SK-N-DZ (cell line): Measurements from ENCODE around the gene OPN3.

ENCODE experiments used
- DNase-seq: peaks from one replicate; pipeline ENCODE4 v3.0.0-alpha.2; 2015; ENCODE audit warnings: low spot score

The OPN3 gene

GRCh38 chr1:241590719-241591118 is 49.5 kb downstream of the OPN3 start:
- DNase-seq = no peak

DNA sequence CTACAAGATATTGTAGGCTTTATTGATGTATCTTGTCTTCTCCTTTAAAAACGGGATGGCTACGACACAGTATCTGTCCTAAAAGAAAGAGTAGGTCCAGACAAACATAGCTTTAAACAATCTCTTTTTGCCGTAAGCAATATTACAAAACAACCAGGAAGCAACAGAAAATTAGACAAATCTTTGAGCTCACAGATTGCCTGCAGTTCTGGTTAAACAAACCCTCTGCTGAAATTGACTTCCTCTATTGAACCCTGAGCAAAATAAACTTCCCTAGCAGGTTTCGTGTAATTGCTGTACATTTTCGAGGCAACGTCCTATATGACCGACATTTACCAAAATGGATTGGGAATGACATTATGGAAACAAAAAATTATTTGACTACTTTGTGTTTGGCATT is 50.6 kb downstream of the OPN3 start:
- no peak for DNase-seq

DNA sequence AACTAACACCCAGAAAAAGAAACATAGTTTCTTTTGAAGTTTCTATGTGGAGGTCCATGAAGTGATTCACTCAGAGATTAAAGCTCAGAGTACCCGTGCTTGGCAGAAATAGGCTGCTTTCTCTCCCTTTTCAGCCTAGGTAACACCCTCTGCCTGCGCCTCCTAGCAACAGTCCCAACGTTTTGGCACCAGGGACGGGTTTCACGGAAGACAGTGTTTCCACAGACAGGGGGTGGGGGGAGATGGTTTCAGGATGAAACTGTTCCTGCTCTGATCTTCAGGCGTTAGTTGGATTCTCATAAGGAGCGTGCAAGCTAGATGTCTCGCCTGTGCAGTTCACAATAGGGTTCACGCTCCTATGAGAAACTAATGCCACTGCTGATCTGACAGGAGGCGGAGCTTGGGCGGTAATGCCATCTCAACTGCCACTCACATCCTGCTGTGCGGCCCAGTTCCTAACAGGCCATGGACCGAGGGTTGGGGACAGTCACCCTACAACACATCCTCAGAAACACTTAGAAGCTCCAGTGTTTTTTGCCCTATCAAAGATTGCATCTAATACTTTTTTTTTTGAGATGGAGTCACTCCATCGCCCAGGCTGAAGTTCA is 53.2 kb downstream of the OPN3 start:
- no peak for DNase-seq

GRCh38 chr1:241582921-241583321 is 57.2 kb downstream of the OPN3 start:
- DNase-seq = no peak

- DNase-seq = no peak
These were observed 60.7 kb downstream of the OPN3 start for GRCh38 chr1:241579434-241579833.

DNA sequence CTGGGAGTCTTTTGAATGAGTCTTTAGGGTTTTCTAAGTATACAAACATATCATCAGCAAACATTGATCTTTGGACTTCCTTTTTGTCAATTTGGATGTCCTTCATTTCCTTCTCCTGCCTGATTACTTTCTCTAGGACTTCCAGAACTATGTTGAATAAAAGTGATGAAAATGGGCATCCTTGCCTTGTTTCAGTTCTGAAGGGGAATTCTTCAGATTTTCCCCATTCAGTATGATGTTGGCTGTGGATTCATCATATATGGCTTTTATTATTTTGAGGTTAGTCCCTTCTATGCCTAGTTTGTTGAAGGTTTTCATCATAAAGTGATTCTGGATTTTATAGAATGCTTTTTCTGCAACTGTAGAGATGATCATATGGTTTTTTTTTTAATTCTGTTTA is 66.0 kb downstream of the OPN3 start:
- DNase-seq = no peak

- no peak for DNase-seq
These were observed 70.3 kb downstream of the OPN3 start for GRCh38 chr1:241569848-241570247.

DNA sequence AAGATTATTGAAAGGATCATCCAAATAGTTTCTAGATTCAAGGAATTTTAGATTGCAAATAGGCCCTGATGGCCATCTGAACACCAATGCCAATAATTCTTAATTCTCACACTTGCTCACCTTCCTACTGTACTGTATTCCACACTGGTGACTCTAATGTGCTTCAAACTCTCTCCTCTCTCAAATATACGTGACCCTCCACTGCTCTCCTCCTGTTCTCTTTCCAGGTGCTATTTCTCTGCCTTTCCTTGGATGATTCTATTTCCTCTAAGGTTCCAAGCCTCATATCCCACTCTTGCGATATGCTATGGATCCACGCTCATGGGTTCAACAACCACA is 79.4 kb downstream of the OPN3 start:
- no peak for DNase-seq

DNA sequence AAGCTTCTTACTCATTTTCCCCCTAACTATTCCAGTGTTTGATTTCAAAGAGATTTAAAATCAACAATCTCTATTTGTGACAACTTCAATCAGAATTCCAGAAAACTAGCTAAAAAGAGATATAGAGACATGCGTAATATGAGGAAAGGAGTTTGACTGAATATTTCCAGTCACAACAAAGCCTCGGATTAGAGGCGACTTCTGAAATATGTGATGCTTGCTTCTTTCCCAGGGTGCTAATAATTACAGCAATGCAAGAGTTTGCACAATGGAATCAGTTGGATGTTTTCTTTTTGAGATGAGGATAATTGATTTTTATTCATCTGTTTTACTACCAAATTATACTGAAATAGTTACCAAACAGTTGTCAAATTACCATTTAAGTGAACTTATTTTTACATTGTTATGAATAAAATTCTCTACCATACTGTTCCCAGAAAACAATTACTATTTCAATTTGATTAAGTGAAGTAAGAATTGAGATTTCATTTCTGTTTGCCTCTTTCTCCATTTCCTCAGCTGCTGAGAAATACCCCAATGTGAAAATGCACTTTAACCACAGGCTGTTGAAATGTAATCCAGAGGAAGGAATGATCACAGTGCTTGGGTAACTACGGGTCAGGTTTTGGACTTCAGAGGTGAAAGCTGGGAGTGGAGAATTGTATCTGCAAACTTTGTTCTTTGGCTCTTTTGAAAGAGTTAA is 79.9 kb downstream of the OPN3 start:
- no peak for DNase-seq

- DNase-seq = no peak
These were observed 82.5 kb downstream of the OPN3 start for GRCh38 chr1:241557551-241558193.

DNA sequence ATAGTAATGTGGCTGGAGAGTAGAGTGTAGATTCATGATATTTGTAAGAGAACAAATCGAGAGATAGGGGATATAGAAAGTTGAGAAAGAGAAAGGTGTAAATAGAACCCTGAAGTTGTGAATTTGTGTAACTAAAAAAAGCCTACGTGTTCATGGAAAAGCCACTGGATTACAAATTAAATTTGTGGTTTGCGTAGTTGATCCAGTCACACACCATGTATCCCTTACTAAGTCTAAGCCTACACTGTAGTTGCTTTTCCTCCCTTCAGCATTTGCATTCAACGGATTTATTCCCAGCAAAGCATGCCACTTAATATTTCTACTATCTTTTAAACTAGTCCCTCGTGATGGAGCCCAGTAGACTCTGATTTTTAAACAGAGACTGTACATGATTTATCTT is 83.1 kb downstream of the OPN3 start:
- no peak for DNase-seq

DNA sequence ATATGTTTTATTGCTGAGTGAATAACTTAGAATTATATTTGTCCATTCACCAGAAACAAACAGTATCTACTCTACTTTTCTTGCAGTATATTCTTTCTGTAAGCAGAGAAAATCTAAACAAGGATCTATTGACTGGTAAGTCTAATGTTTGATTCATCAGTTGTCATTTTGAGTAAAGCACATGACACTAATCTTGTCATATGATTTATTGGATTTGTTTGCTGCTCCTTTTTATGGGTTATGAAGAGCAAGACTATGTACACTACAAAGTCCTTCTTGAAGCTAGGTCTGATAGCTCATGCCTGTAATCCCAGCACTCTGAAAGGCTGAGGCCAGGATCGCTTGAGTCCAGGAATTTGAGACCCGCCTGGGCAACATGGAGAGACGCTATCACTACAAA is 84.6 kb downstream of the OPN3 start:
- no peak for DNase-seq

- no peak for DNase-seq
These were observed 86.1 kb downstream of the OPN3 start for GRCh38 chr1:241553886-241554592.

DNA sequence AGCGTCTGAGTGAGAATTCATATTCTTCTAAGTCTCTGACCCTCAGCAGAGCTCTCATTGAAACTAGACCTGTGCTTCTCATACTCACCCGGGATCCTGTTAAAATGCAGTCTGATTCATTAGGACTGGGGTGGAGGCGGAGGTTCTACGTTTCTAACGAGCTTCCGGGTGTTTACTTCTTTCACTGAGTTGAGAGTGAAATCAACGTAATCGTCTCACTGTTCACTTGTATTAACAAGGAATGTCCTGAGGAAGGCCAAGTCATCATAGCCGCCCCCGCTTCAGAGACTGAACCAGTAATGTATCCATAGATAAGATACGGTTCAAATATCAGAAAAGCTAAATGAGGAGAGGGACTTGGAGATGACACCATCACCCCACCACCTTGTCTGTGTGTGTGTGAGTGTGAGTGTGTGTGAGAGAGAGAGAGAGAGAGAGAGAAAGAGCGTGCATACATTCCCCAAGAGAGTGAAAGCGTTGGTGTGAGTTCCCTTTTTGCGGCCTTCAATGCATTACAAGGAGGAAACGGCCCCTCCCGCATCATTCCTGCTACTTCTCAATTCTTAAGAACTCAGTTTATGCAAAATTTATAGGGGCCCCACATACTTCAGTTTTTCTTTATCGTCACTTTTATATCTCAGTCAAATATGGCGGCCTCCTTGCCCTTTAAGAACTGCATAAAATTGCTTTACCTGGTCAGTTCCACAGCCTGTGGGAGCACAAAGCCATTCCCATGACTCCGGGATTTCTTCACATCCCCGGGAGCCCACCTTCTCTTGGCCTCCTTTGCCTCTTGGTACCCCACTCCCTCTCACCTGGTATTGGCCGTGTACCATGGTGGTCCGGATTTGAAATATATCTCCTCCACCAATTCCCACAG is 88.2 kb downstream of the OPN3 start:
- no peak for DNase-seq

- DNase-seq = no peak
These were observed 89.9 kb downstream of the OPN3 start for GRCh38 chr1:241550318-241550717.

GRCh38 chr1:241548008-241548407 is 92.2 kb downstream of the OPN3 start:
- DNase-seq = no peak
